ENCODE data around the gene C16orf86.

DNA sequence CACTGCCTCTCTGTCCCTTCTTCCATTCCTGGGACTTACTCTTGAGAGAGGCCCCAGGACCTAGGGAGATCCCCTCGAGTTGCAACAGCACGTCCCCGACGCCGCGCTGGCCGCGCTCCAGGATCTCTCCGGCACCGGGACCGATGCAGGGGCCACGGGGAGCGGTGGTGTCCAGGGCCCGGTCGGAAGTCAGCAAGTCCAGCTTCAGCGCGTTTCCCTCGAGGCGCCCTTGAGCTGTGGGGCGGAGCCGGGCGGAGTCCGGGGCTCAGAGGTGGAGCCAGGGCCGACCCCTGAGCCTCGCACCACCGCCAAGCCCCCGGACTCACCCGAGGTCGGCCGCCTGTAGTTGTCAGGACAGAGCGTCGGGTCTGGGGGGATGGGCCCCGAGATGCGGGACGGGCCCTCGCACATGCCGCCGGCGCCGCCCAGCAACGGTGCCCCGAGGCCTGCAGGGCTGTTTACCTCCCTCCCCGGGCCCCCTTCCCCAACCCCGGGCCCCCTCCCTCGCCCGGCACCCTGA, 522 bp upstream of the C16orf86 start:
- TF ChIP-seq GATA2 (IDR thresholded peaks at IDR 0.05; ENCODE audit: low read depth, low read length) (no peak), GATA3 (IDR thresholded peaks at IDR 0.05; ENCODE audit: low read depth, low read length) (no peak)

All from SH-SY5Y (cell line).